Left lung (tissue), 10 donors: Measurements from ENCODE around the gene SPINK2. TPM values are rescaled to one million over a fixed set of nuclear protein-coding genes. Genes with fewer than 3 reads are reported as not detected.

ENCODE experiments used
- ATAC-seq: fragments of 200-7000 bp; cut with Tn5 transposase; one replicate; pipeline ENCODE4 v1.9.1; 2020; ENCODE audit warnings: moderate library complexity
- DNase-seq, 4 donors: peaks; one replicate each; pipeline ENCODE4 v3.0.0-alpha.2; 2013 to 2020
- H3K27ac ChIP-seq, 2 donors: fragments of 200-600 bp; sonication (generic) in 1 of 2; one replicate each; pipeline versions ENCODE4 v1.5.0 to v1.8.0; 2020 to 2021
- H3K27me3 ChIP-seq, 2 donors: fragments of 200-600 bp; sonication (generic) in 1 of 2; one replicate each; pipeline versions ENCODE4 v1.5.0 to v1.8.0; 2020 to 2021
- H3K36me3 ChIP-seq, 2 donors: fragments of 200-600 bp; sonication (generic) in 1 of 2; one replicate each; pipeline versions ENCODE4 v1.5.0 to v1.8.0; 2020 to 2021
- H3K4me1 ChIP-seq, 2 donors: fragments of 200-600 bp; one replicate each; pipeline ENCODE4 v1.8.0; 2021
- H3K4me3 ChIP-seq, 2 donors: fragments of 200-600 bp; sonication (generic) in 1 of 2; one replicate each; pipeline versions ENCODE4 v1.5.0 to v1.8.0; 2020 to 2021; ENCODE audit warnings: mild to moderate bottlenecking in 1 of 2
- H3K9me3 ChIP-seq, 2 donors: fragments of 200-600 bp; sonication (generic) in 1 of 2; one replicate each; pipeline versions ENCODE4 v1.5.0 to v1.8.0; 2020 to 2021
- CTCF ChIP-seq, 2 donors: fragments of 200-600 bp; sonication (generic) in 1 of 2; IDR thresholded peaks; one replicate each; pipeline versions ENCODE4 v1.5.0 to v1.8.0; 2021; ENCODE audit warnings: antibody characterized with exemption in 2 of 2
- intact Hi-C, 2 donors: fragments of 100-400 bp; cut with DNase I; formaldehyde crosslinking; loops; one replicate each; pipeline versions ENCODE4 v1.11.2 to v1.14.2; 2022
- polyA plus RNA-seq, 6 donors: library from polyadenylated mRNA; unstranded; fragments of 120-200 nt; gene quantifications; one replicate each; pipeline ENCODE4 v1.2.1, GENCODE V29; 2013; ENCODE audit not compliant: insufficient read length in 6 of 6
- total RNA-seq, 2 donors: library from RNA; stranded (reverse); fragmentation: NEBNext Ultra II Directional; extraction: Animal tissue kit (Norgen Biotek cat#: 25700); gene quantifications; one replicate each; pipeline ENCODE4 v1.2.1, GENCODE V29; 2021
- donor health status: DM: no; HTN: yes; CAD: no.
- donor health status: DM: no; HTN: no; CAD: no.

The SPINK2 gene
- total and polyA plus RNA-seq, 8 donors = 0.37 to 0.81 (median 0.44) TPM; not detected in 3

DNA sequence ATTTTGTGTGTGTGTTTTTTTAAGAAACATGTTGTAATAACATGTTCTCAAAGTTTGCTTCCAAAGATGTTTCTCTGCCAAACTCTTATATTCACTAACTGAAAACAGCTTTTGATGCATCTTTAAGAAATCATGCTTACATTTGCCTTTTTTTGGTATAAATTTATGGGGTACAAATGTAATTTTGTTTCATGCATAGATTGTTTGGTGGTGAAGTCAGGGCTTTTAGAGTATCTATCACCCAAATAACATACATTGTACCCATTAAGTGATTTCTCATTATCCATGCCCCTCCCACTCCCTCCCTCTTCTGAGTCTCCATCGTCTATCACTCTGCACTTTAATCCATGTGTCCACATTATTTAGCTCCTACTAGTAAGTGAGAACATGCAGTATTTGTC is 30.8 kb downstream of the SPINK2 start:
- H3K27me3 ChIP-seq = no peaks in the 10 kb centered on the region
- no peak for ATAC-seq
- H3K9me3 ChIP-seq = no peaks in the 10 kb centered on the region
- DNase-seq = peak in 2 of 4 donors; percentile 59 to 65
- no peaks in the 10 kb centered on the region for H3K4me1 ChIP-seq
- intact Hi-C loops = loop anchor here in 1 of 2 donors (10.0 kb wide), 1 partner anchor 136 kb away; no protein-coding TSS in a partner anchor
- no peak for TF ChIP-seq CTCF (IDR thresholded peaks at IDR 0.05)
- no peaks in the 10 kb centered on the region for H3K36me3 ChIP-seq
- H3K27ac ChIP-seq = no peak overlapping the region
- no peak overlapping the region for H3K4me3 ChIP-seq

GRCh38 chr4:56788081-56788480 is 33.4 kb downstream of the SPINK2 start:
- H3K9me3 ChIP-seq = no peaks in the 10 kb centered on the region
- no peak for ATAC-seq
- TF ChIP-seq CTCF (IDR thresholded peaks at IDR 0.05) = no peak
- no peak overlapping the region for H3K4me3 ChIP-seq
- intact Hi-C loops = no loop called here
- no peaks in the 10 kb centered on the region for H3K36me3 ChIP-seq
- H3K27ac ChIP-seq = no peak overlapping the region
- H3K27me3 ChIP-seq = no peaks in the 10 kb centered on the region
- no peak for DNase-seq
- H3K4me1 ChIP-seq = no peaks in the 10 kb centered on the region

DNA sequence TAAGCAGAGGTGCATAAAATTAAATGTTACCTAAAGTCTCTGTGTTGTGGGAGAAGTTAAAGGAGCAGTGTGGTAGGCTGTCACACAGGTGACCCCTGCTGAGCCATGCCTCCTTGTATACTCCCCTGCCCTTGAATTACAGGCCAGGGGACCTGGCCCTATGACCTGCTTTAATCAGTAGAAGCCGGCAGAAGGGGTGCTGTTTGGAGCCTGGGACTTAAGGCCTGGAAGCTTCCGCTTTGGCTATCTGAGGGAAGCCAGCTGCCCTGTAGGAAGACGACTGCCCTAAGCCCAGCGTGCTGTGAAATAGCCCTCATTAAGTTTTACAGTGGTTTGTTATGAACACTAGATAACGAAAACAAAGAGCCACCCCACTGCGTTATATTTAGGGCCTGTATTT is 34.1 kb downstream of the SPINK2 start:
- TF ChIP-seq CTCF (IDR thresholded peaks at IDR 0.05) = no peak
- peak overlapping the region in 1 of 2 donors; percentile 39 for H3K27ac ChIP-seq
- H3K36me3 ChIP-seq = no peaks in the 10 kb centered on the region

GRCh38 chr4:56786955-56787354 is 34.5 kb downstream of the SPINK2 start:
- Histone ChIP-seq H3K4me3 (no peak overlapping the region), H3K27ac (peak overlapping the region in 1 of 2 donors; percentile 39), H3K4me1 (no peaks in the 10 kb centered on the region), H3K36me3 (no peaks in the 10 kb centered on the region), H3K9me3 (no peaks in the 10 kb centered on the region), H3K27me3 (no peaks in the 10 kb centered on the region)
- ATAC-seq (peak; percentile 71), DNase-seq (peak in 2 of 4 donors; percentile 46 to 84)
- TF ChIP-seq CTCF (IDR thresholded peaks at IDR 0.05) = no peak
- intact Hi-C loops = no loop called here

More for the DNA sequence above, 34.1 kb downstream of the SPINK2 start:
- Histone ChIP-seq H3K4me3 (no peak overlapping the region), H3K27me3 (no peaks in the 10 kb centered on the region), H3K9me3 (no peaks in the 10 kb centered on the region), H3K4me1 (no peaks in the 10 kb centered on the region)
- intact Hi-C loops = no loop called here
- peak; percentile 39 for ATAC-seq
- DNase-seq = peak in 2 of 4 donors; percentile 65 to 73

- no peaks in the 10 kb centered on the region for H3K4me1 ChIP-seq
- H3K4me3 ChIP-seq = no peak overlapping the region
- ATAC-seq (no peak), DNase-seq (no peak)
- H3K27ac ChIP-seq = no peak overlapping the region
- TF ChIP-seq CTCF (IDR thresholded peaks at IDR 0.05) = no peak
- intact Hi-C loops = no loop called here
- H3K36me3 ChIP-seq = no peaks in the 10 kb centered on the region
- no peaks in the 10 kb centered on the region for H3K9me3 ChIP-seq
- no peaks in the 10 kb centered on the region for H3K27me3 ChIP-seq
Observed at GRCh38 chr4:56783986-56784385, 37.5 kb downstream of the SPINK2 start.
